H9 (cell line): ENCODE measurements around the gene PRSS38. TPM values are rescaled to one million over a fixed set of nuclear protein-coding genes. Genes with fewer than 3 reads are reported as not detected.

Experiments used
- DNase-seq: peaks from one replicate; pipeline ENCODE4 v3.0.0-alpha.2; 2017
- H2AFZ ChIP-seq: one replicate; pipeline ENCODE4 v1.6.1; 2013; ENCODE audit warnings: mild to moderate bottlenecking, low read length, control low read depth, moderate library complexity
- H2AK5ac ChIP-seq: 2 replicates; pipeline ENCODE4 v1.6.1; 2013; ENCODE audit warnings: low read length, control low read depth, mixed read lengths; ENCODE audit not compliant: insufficient read length
- H2BK120ac ChIP-seq: one replicate; pipeline ENCODE4 v1.6.1; 2013; ENCODE audit warnings: low read depth, mild to moderate bottlenecking, low read length, control low read depth, inconsistent platforms; ENCODE audit not compliant: poor library complexity, severe bottlenecking
- H2BK12ac ChIP-seq: 2 replicates; pipeline ENCODE4 v1.6.1; 2013; ENCODE audit warnings: low read length, control low read depth, mixed read lengths, low read depth; ENCODE audit not compliant: insufficient read length
- H2BK15ac ChIP-seq: 2 replicates; pipeline ENCODE4 v1.6.1; 2013; ENCODE audit warnings: low read depth, low read length, control low read depth
- H2BK20ac ChIP-seq: one replicate; pipeline ENCODE4 v1.6.1; 2013; ENCODE audit warnings: low read depth, mild to moderate bottlenecking, low read length, control low read depth, inconsistent platforms; ENCODE audit not compliant: poor library complexity, severe bottlenecking
- H2BK5ac ChIP-seq: 2 replicates; pipeline ENCODE4 v1.6.1; 2013; ENCODE audit warnings: low read length, control low read depth, mixed read lengths; ENCODE audit not compliant: insufficient read length
- H3K14ac ChIP-seq: 2 replicates; pipeline ENCODE4 v1.6.1; 2013; ENCODE audit warnings: low read length, control low read depth; ENCODE audit not compliant: insufficient read depth
- H3K18ac ChIP-seq: 2 replicates; pipeline ENCODE4 v1.6.1; 2013; ENCODE audit warnings: low read depth, mild to moderate bottlenecking, mixed read lengths, low read length, control low read depth; ENCODE audit not compliant: insufficient read length
- H3K23ac ChIP-seq: 2 replicates; pipeline ENCODE4 v1.6.1; 2013; ENCODE audit warnings: low read length, control low read depth, mixed read lengths, low read depth; ENCODE audit not compliant: insufficient read length
- H3K23me2 ChIP-seq: 2 replicates; pipeline ENCODE4 v1.6.1; 2013; ENCODE audit warnings: low read depth, mild to moderate bottlenecking, mixed read lengths, low read length, control low read depth; ENCODE audit not compliant: insufficient read length, poor library complexity, severe bottlenecking
- H3K27ac ChIP-seq: 2 replicates; pipeline ENCODE4 v1.5.1; 2013; ENCODE audit warnings: low read length, control low read depth, mixed read lengths, low read depth; ENCODE audit not compliant: insufficient read length
- H3K27me3 ChIP-seq: 2 replicates; pipeline ENCODE4 v1.6.1; 2013; ENCODE audit warnings: low read length, control low read depth, inconsistent platforms; ENCODE audit not compliant: insufficient read depth
- H3K4ac ChIP-seq: 2 replicates; pipeline ENCODE4 v1.6.1; 2013; ENCODE audit warnings: low read depth, mild to moderate bottlenecking, control low read depth, inconsistent platforms, low read length, moderate library complexity
- H3K4me1 ChIP-seq: 2 replicates; pipeline ENCODE4 v1.6.1; 2013; ENCODE audit warnings: low read length, control low read depth, inconsistent platforms; ENCODE audit not compliant: insufficient read depth
- H3K4me2 ChIP-seq: 2 replicates; pipeline ENCODE4 v1.6.1; 2013; ENCODE audit warnings: low read length, control low read depth, mixed read lengths; ENCODE audit not compliant: insufficient read length, insufficient read depth
- H3K56ac ChIP-seq: 2 replicates; pipeline ENCODE4 v1.6.1; 2013; ENCODE audit warnings: low read depth, mild to moderate bottlenecking, mixed read lengths, low read length, control low read depth; ENCODE audit not compliant: insufficient read length
- H3K79me1 ChIP-seq: 2 replicates; pipeline ENCODE4 v1.6.1; 2013; ENCODE audit warnings: low read depth, mild to moderate bottlenecking, moderate library complexity, low read length, control low read depth, inconsistent platforms; ENCODE audit not compliant: insufficient read depth, poor library complexity, severe bottlenecking
- H3K79me2 ChIP-seq: 2 replicates; pipeline ENCODE4 v1.6.1; 2013; ENCODE audit warnings: low read length, control low read depth, inconsistent platforms; ENCODE audit not compliant: insufficient read depth
- H3K9ac ChIP-seq: 2 replicates; pipeline ENCODE4 v1.6.1; 2013; ENCODE audit warnings: low read length, control low read depth, mixed read lengths; ENCODE audit not compliant: insufficient read length; ENCODE audit errors: extremely low read depth
- H3K9me3 ChIP-seq: one replicate; pipeline ENCODE4 v1.6.1; 2013; ENCODE audit warnings: low read depth, low read length, inconsistent platforms; ENCODE audit not compliant: control insufficient read depth
- H3T11ph ChIP-seq: one replicate; pipeline ENCODE4 v1.6.1; 2013; ENCODE audit warnings: mild to moderate bottlenecking, low read length, control low read depth, inconsistent platforms
- H4K20me1 ChIP-seq: one replicate; pipeline ENCODE4 v1.6.1; 2013; ENCODE audit not compliant: control insufficient read depth, insufficient read length, insufficient read depth
- H4K5ac ChIP-seq: 2 replicates; pipeline ENCODE4 v1.6.1; 2013; ENCODE audit warnings: low read depth, mild to moderate bottlenecking, mixed read lengths, low read length, control low read depth; ENCODE audit not compliant: insufficient read length
- H4K8ac ChIP-seq: replicated peaks from 2 replicates; pipeline ENCODE4 v1.6.1; 2013; ENCODE audit warnings: low read length, control low read depth, mixed read lengths, low read depth; ENCODE audit not compliant: insufficient read length
- H4K91ac ChIP-seq: 2 replicates; pipeline ENCODE4 v1.6.1; 2013; ENCODE audit warnings: low read depth, mild to moderate bottlenecking, moderate library complexity, mixed read lengths, low read length, control low read depth; ENCODE audit not compliant: insufficient read length
- H3K27ac Mint-ChIP-seq, 3 experiments: 2 replicates in 2 of 3; 3 replicates in 1 of 3; pipeline ENCODE4 v1.8.0; 2020 to 2021; ENCODE audit warnings: mixed read lengths in 3 of 3, mild to moderate bottlenecking in 1 of 3, moderate library complexity in 1 of 3
- H3K27me3 Mint-ChIP-seq: 2 replicates; pipeline ENCODE4 v1.8.0; 2021; ENCODE audit warnings: low read depth, mild to moderate bottlenecking, moderate library complexity, mixed read lengths
- H3K36me3 Mint-ChIP-seq, 3 experiments: 2 replicates in 2 of 3; 3 replicates in 1 of 3; pipeline ENCODE4 v1.8.0; 2020 to 2021; ENCODE audit warnings: low read depth in 3 of 3, mixed read lengths in 3 of 3; ENCODE audit not compliant: insufficient read depth in 1 of 3
- H3K4me1 Mint-ChIP-seq, 2 experiments: 2 replicates each; pipeline ENCODE4 v1.8.0; 2020; ENCODE audit warnings: mixed read lengths in 2 of 2
- H3K4me3 Mint-ChIP-seq, 2 experiments: 2 replicates in 1 of 2; 3 replicates in 1 of 2; pipeline ENCODE4 v1.8.0; 2020 to 2021; ENCODE audit warnings: mild to moderate bottlenecking in 2 of 2, mixed read lengths in 2 of 2, moderate library complexity in 1 of 2
- H3K9me3 Mint-ChIP-seq, 2 experiments: 2 replicates in 1 of 2; 3 replicates in 1 of 2; pipeline ENCODE4 v1.8.0; 2020; ENCODE audit warnings: mild to moderate bottlenecking in 2 of 2, mixed read lengths in 2 of 2, moderate library complexity in 1 of 2
- CTCF ChIP-seq: fragments of 200-600 bp; sonication (generic); conservative IDR thresholded peaks from 3 replicates; pipeline ENCODE4 v1.8.0; 2021; ENCODE audit warnings: antibody characterized with exemption, mild to moderate bottlenecking
- WGBS: extraction: QIAGEN DNeasy Blood & Tissue Kit; methylation state at CpG from one replicate; pipeline ENCODE4 v1.1.7; 2013; ENCODE audit warnings: missing lambda C conversion rate, low lambda C conversion rate, mixed read lengths; ENCODE audit not compliant: insufficient read length; ENCODE audit errors: extremely low coverage; 5-methylcytosine and 5-hydroxymethylcytosine counted together
- total RNA-seq: library from RNA; stranded (reverse); gene quantifications from 2 replicates; pipeline ENCODE4 v1.2.1, GENCODE V29; 2021

Gene PRSS38
- total RNA-seq, 1 experiment from 2014 or later: not detected

GRCh38 chr1:227824204-227824603, 8.7 kb downstream of the PRSS38 start:
- Histone ChIP-seq H2BK120ac (no peak overlapping the region), H2BK15ac (no peak overlapping the region), H3K4ac (no peak overlapping the region), H3K9ac (no peak overlapping the region), H3K4me2 (no peak overlapping the region), H3T11ph (no peak overlapping the region), H2AK5ac (no peak overlapping the region), H4K20me1 (no peaks in the 10 kb centered on the region), H2BK12ac (no peak overlapping the region), H3K18ac (no peak overlapping the region), H3K14ac (no peak overlapping the region), H3K79me1 (no peaks in the 10 kb centered on the region), H3K79me2 (no peaks in the 10 kb centered on the region), H3K56ac (no peak overlapping the region), H4K8ac (no peak overlapping the region), H3K9me3 (no peaks in the 10 kb centered on the region), H3K27ac (no peak overlapping the region), H2BK20ac (no peak overlapping the region), H4K91ac (no peak overlapping the region), H3K4me1 (no peaks in the 10 kb centered on the region), H2BK5ac (no peak overlapping the region), H4K5ac (no peak overlapping the region), H3K27me3 (no peaks in the 10 kb centered on the region), H2AFZ (no peak overlapping the region), H3K23ac (no peak overlapping the region), H3K23me2 (no peaks in the 10 kb centered on the region)
- Mint-ChIP-seq H3K4me3 (no peak overlapping the region), H3K36me3 (no peaks in the 10 kb centered on the region), H3K27ac (no peak overlapping the region), H3K4me1 (no peaks in the 10 kb centered on the region), H3K9me3 (peaks cover 21 to 38% of the 10 kb centered on the region in 2 experiments), H3K27me3 (peaks cover 41% of the 10 kb centered on the region)
- no peak for TF ChIP-seq CTCF
- no CpG with 5 or more reads among the region's 2 CpGs for whole genome bisulfite sequencing
- no peak for DNase-seq
